Testis (tissue), 2 donors: Measurements from ENCODE around the gene PTGIS.

ENCODE experiments used
- POLR2A ChIP-seq: fragments of 450-650 bp; IDR thresholded peaks from one replicate; pipeline ENCODE4 v1.6.1; 2017; ENCODE audit warnings: antibody characterized with exemption, mild to moderate bottlenecking, moderate library complexity
- TF ChIP-seq, protein P1 (sequence below), 3 experiments: fragments of 450-650 bp in 2 of 3; fragments of 200-600 bp in 1 of 3; sonication (generic) in 1 of 3; IDR thresholded peaks; one replicate each; pipeline ENCODE4 v1.5.1; 2016 to 2019; ENCODE audit warnings: antibody characterized with exemption in 3 of 3, mild to moderate bottlenecking in 2 of 3, moderate library complexity in 1 of 3

DNA sequence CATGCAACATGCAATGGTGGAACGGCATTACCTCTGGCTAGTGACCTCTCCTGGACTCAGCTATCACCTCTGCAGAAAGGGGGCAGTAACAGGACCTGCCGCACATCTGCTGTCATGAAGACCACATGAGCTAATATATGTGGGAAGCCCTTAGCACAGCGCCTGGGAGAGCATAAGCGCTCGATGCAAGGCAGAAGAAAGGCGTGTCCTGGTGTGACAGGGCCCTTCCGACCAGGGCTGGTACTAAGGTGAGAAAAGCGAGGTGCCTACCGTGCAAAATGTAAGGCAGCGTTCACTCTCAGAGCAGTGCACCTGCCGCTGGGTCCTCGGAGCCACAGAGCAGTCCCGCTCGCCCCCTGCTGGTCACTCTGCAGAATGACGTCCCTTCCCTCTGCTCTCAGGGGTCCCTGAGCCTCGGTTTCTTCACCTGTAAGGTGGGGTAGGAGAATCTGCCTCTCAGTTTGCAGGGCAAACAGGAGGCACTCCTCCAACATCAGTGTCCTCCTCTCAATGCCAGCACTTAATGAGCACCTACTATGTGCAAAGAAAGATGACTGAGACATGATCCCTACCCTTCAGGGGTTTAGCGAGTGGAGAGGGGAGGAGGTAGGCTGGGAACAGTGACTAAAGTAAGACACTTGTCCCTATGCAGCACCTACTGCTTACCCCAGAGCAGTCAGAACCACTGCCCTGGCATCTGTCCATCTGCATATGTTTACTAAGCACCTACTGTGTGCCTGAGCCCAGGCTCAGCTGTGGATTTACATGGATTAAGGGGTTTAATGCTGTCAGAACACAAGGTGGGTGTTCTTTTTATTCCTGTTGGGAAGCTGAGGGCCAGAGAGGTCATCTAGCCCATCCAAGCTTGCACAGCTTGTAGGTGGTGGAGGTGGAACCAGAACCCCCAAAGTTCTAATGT, 41.1 kb upstream of the PTGIS start:
- no peak for TF ChIP-seq POLR2A
- TF ChIP-seq, protein P1, sequence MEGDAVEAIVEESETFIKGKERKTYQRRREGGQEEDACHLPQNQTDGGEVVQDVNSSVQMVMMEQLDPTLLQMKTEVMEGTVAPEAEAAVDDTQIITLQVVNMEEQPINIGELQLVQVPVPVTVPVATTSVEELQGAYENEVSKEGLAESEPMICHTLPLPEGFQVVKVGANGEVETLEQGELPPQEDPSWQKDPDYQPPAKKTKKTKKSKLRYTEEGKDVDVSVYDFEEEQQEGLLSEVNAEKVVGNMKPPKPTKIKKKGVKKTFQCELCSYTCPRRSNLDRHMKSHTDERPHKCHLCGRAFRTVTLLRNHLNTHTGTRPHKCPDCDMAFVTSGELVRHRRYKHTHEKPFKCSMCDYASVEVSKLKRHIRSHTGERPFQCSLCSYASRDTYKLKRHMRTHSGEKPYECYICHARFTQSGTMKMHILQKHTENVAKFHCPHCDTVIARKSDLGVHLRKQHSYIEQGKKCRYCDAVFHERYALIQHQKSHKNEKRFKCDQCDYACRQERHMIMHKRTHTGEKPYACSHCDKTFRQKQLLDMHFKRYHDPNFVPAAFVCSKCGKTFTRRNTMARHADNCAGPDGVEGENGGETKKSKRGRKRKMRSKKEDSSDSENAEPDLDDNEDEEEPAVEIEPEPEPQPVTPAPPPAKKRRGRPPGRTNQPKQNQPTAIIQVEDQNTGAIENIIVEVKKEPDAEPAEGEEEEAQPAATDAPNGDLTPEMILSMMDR (IDR thresholded peaks at IDR 0.05), result peak; percentile 94 to 98 (median 97)
